ENCODE results near the gene TTC39A.
"Not testable (repeated sequence)": the region's sequence is repeated elsewhere in the genome, so short reads cannot be mapped to it uniquely, and the experiment has no call there.

TTC39A gene

DNA sequence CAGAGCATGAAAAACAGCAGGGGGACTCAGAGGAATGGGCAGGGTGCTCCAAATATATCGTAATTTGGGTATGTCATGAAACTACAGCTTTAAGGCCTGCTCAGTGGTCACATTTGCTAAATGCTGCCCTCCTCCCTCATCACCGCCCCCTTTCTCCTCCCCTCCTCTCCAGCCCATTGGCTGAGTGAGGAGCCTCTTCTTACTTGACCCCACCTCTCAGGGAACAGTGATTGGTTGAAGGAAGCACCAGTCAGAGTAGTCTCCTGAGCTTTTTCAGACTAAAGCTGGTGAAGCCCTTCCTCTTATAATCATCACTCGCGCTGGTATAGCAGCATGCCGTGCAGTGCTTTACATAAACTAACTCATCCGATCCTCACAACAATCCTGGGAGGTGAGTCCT is 10.0 kb upstream of the TTC39A start:
- no peak for DNase-seq (ENCODE audit: low read depth in 1 of 2, low spot score in 1 of 2)

DNA sequence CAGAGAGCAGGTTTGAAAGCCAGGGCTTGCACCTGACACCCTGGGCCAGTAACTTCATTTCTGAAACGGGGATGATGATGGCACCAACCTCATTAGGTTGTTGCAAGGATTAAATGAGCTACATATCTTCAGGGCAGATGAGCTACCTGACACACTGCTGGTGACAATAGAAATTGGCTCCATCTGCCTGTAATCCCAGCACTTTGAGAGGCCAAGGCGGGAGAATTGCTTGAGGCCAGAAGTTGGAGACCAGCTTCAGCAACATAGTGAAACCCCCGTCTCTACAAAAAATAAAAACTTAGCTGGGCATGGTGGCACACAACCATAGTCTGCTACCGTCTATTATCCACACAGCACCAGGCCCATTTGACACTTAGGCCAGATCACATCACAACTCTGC is 6.3 kb upstream of the TTC39A start:
- DNase-seq (ENCODE audit: low read depth in 1 of 2, low spot score in 1 of 2): no peak

DNA sequence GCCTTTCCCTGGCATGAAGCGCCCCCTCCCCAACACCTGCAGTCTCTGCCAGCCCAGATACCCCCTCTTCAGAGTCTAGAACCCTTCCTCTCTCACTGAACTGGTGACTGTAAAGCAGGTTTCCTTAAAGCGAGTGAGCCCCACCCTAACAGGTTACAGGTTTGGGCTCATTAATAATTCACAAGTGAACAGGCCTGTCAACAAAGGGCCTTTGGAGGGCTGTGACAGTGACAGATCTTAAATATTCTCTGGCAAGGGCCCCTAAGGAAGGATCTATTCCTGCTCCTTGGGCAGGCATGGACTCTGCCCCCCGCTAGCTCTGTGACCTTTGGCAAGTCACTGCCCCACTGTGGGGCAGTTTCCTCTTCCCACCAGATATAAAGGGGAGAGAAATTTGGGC is 5.6 kb upstream of the TTC39A start:
- no peak for DNase-seq (ENCODE audit: low read depth in 1 of 2, low spot score in 1 of 2)

DNA sequence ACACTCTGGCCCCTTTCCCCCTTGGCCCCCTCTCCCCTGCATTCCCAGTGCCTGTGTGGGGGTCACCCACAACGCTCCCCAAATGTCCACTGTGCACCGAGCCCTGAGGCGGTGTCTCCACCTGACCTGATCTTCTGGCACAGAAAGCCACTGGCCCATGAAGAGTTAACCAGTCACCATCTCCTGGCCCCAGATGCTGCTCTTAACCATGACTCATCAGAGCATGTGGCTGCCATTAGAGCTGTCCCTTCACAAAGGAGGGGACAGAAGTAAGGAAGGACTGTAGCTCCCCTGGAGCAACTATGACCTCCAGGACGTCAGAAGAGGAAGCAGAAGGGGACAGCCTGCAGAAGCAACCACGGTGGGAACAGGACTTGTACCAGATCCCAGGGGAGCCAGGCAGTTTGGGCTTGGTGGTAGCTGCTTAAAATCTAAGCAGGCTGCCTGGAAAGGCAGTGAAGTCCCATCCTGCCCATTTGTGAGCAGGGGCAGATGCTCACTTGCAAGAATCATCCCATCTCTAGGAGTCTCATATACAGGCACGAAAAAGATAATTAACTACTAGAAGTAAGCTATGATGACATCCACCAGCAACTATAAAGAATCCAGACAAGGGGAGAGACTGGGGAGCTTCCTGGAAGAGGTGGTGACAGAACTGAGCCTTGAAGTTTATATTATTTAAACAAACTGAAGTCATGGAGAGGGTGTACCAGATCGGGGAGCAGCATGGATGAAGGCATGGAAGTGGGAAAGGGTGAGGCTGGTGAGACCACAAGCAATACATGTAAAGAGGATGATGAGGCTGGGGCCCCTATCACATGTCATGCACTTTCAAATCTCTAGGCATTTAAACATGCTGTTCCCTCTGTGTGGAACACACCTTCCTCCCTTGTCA is 1.1 kb upstream of the TTC39A start:
- DNase-seq (ENCODE audit: low read depth in 1 of 2, low spot score in 1 of 2): no peak

DNA sequence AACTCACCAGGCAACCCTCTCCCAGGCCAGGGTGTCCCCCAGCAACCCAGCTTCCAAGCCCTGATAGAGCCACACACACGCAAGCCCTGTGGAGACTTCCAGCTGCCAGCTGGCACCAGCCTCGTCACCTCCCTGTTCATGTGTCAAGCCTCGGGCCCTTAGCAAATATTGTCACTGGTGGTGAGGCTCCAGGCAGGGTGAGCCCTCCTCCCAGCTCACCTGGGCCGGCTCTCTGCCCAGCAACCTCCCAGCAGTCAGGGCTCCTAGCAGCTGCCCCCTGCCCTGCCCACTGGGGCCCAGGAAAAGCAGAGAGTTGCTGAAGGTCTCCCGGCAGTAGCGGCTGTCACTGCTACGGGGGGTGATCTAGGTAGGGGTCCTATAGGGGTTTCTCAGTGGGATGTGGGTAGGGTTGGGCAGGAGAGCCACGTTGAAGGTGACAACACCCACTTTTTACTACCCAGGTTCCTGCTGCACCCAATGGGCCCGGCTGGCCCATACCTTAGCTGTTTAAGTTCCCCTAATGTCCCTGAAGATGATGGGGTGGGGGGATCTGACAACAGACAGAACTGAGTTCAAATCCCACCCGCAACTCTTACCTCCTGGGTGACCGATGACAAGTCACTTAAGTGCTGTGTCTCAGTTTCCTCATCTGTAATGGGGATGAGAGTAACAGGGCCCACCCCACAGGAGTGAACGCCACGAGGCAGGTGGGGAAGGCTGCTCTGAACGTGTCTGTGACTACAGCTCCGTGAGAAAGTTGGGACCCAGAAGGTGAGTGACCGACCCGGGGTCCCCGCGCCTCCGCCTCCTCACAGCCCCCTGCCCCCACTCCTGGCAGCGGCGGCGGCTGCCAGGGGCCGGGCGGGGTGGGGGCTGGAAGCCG is 678 bp downstream of the TTC39A start:
- DNase-seq (ENCODE audit: low read depth in 1 of 2, low spot score in 1 of 2): no peak

DNA sequence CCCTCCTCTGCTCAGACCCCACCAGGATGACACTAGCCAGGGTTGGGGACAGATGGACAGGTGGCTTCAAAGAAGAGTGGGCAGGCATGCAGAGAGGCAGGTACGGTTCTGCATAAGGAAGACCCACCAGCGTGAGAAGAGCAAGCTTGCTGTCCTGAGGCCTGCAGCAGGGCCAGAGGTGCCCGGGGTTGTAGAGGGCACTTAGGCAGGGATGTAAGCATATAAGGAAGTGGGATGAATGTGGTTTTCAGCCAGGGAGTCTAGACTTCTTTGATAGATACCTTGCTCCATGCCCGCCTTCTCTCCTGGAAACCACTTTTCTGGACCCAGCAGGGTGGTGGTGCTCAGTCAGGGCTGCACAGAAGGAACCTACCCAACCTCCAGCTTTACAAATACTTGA is 1.4 kb downstream of the TTC39A start:
- no peak for DNase-seq (ENCODE audit: low read depth in 1 of 2, low spot score in 1 of 2)

DNA sequence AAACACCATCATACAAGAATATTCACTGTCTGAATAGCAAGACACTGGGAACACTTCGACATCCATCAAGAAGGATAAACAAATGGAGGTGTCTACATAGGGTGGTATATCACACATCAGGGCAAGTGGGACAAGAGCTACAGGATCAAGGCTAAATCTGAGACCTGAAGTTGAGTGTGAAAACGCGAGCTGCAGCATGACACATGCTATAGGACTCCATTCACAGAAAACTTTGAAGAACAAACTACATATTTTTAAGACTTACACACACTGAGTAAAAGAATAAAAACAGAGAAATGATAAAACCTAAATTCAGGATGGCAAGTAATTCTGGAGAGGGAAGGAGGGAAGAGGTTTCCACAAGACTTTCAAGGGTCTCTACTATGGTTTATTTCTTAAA is 2.1 kb downstream of the TTC39A start:
- no peak for DNase-seq (ENCODE audit: low read depth in 1 of 2, low spot score in 1 of 2)

DNA sequence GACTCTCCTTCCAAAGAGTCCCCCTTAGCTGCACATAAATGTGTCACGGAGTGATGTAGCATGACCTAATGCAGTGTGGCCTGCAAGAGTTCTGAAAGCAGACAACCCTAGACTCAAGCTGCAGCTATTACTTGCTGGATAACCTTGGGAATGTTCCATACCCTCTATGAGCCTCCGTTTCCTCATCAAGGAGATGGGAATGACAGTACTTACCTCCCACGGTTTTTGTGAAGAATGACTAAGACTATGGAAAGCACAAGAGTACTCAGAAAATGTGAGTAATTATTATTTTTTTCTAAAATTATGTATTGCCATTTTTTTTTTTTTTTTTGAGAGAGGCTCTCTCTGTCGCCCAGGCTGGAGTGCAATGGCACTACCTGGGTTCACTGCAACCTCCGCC is 3.0 kb downstream of the TTC39A start:
- DNase-seq (ENCODE audit: low read depth in 1 of 2, low spot score in 1 of 2): no peak

DNA sequence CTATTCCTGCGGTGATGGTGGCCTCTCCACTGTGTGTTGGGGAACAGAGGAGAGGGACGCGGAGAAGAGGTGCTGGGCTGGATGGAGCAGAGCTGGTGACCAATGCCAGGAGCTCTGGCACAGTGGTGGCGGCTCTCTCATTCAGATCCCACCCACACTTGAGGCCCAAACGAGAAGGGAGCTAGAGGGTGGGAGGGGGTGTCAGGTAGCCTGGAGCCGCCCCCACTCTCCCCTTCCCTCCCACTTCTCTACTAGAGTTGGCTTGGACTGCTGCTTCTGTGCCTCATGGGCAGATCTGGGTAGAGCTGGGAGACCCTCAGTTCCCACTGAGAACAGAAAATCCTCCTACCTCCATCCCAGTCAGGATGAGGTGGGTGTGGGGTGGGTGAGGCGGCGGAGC is 3.5 kb downstream of the TTC39A start:
- no peak for DNase-seq (ENCODE audit: low read depth in 1 of 2, low spot score in 1 of 2)

DNA sequence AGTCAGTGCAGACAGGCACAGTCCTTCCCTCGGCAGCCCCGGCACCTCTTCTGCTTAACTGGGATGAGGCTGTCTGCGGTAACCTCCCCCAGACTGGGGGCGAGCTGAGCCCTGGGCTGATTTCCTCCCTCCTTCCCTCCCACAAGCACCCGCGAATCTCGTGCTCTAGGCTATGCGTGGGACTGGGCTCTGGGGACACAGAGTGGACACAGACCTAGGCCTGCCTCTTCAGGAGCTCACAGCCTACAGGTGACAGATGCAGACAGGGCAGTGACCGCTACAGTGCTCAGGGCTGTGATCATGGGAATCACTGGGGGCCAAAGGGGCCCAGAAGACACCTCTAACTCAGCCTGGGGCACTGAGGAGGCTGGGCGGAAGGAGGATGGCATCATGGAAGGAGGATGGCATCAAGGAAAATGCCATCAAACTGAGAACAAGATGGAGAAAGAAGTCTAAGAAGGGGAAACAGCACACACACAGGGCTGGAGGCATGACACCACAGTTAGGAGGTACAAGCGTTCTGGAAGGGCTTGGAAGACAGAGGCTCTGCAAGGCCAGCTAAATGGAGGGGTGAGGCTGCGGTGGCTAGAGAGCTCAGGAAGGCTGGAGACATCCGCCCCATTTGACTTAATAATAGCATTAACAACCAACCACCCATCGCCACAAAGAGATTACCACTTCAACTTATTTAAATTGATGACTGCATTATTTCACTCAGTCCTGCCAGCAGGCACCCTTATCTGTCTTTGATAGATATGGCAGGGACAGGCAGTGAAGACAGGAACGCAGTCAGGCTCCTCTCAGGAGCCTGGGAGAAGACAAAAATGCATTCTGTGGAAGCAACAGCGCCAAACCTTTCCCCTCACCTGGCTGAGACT is 4.2 kb downstream of the TTC39A start:
- DNase-seq (ENCODE audit: low read depth in 1 of 2, low spot score in 1 of 2): no peak

DNA sequence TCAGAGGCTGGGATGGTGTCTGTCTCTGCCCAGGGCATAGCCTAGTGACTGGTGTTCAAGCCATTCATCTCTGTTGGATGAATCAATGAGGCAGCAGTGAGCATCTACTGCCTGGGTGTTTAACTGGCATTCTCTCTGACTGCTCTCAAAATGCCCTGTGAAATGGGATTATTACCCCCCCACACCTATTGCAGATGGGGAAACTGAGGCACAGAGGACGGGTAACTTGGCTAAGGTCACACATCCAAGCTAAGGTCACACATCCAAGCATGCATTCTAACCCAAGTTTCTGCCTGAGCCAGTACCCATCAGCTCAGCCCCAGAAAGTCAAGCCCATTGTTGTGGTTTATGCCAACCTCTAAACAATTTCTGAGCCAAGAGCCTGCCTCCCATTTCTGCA is 5.0 kb downstream of the TTC39A start:
- DNase-seq (ENCODE audit: low read depth in 1 of 2, low spot score in 1 of 2): no peak

DNA sequence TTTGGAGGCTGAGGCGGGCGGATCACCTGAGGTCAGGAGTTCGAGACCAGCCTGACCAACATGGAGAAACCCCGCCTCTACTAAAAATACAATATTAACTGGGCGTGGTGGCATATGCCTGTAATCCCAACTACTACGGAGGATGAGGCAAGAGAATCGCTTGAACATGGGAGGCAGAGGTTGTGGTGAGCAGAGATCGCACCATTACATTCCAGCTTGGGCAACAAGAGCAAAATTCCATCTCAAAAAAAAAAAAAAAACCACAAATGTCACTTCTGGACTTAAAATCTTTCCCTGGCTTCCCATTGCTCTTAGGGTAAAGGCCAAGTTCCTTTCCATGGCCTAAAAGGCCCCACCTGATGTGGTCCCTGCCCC is 5.4 kb downstream of the TTC39A start:
- not testable (repeated sequence) for DNase-seq (ENCODE audit: low read depth in 1 of 2, low spot score in 1 of 2)

DNA sequence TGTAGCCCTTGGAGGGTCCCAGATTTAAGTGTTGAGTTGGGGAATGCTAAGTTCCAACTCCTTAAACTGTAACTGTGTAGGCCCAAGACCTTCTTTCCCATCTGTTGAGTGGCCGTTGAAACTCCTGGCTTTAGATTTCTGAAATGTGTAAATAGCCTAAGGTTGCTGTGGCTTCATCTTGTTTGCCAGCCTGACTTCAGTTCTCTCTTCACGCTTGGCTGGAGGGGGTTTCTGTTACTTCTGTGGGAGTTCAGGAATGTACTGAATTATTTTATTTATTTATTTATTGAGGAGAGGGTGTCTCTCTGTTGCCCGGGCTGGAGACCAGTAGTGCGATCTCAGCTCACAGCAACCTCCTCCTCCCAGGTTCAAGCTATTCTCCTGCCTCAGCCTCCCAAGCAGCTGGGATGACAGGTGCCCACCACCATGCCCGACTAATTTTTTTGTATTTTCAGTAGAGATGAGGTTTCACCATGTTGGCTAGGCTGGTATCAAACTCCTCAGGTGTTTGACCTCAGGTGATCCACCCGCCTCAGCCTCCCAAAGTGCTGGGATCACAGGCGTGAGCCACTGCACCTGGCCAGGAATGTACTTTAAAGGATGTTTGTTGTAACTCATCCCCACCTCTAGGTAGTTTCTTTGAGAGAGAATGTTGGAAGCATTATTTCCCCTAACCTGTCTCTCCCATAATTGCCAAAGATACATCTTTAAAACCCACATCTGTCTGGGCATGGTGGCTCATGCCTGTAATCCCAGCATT is 5.9 kb downstream of the TTC39A start:
- no peak for DNase-seq (ENCODE audit: low read depth in 1 of 2, low spot score in 1 of 2)

DNA sequence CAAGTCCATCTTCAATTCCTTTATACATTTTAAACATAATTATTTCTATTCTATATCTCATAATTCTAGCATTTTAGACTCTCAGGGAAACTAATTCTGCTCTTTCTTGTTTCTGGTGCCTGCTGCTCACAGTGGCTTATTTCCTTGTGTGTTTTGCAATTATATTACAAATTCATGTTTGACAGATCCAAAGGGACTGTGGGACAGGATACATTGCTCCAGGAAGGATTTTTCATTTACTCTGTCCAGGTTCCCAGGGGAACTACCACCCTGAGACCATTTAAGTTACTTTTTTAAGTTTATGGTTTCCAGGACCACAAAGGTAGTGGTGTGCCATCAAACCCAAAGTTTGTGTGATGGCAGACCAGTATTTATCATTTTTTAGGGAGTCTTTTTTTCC is 6.6 kb downstream of the TTC39A start:
- DNase-seq (ENCODE audit: low read depth in 1 of 2, low spot score in 1 of 2): no peak

DNA sequence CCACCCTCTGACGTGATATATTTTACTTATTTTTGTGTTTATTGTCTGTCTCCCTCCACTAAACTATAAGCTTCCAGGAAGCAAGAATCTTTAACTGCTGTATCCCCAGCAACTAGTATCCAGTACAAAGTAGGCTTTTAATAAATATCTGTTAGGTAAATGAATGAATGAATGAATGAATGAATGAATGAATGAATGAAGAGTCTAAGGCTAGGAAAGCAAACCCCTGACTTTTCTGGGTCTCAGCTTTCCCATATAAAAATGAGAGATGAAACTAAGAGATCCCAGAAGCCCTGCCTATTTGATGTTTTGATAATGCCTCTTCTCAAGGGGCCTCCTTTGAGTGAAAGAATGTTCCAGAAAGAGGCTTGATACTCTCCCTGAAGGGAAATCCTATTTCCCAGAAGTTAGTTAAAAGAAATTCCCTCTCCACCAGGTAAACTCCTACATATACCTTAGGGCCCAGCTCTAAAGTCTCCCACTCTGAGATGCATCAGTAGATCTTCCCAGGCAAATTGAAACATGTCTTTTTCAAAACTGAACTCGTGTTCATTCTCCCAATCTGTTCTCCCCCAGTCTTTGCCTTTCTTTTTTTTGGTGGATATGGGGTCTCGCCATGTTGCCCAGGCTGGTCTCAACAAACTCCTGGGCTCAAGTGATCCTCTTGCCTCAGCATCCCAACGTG is 7.8 kb downstream of the TTC39A start:
- no peak for DNase-seq (ENCODE audit: low read depth in 1 of 2, low spot score in 1 of 2)

DNA sequence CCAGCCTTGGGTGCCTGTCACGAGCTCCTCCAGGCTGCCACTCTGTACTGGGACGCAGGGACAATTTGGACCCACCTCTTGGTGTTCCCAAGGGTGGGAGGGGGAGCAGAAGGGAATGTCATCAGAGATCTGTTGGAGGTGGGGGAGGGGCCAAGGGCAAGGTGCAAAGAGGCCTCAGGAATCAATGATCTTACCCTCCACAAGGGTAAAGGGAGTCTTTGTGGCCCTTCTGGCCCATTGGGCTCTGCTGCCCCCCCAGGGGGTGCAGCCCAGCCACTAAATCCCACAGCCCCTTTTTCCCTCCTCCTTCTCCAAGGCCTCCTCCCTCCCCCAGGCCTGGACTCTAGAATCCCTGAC is 8.5 kb downstream of the TTC39A start:
- DNase-seq (ENCODE audit: low read depth in 1 of 2, low spot score in 1 of 2): no peak

DNA sequence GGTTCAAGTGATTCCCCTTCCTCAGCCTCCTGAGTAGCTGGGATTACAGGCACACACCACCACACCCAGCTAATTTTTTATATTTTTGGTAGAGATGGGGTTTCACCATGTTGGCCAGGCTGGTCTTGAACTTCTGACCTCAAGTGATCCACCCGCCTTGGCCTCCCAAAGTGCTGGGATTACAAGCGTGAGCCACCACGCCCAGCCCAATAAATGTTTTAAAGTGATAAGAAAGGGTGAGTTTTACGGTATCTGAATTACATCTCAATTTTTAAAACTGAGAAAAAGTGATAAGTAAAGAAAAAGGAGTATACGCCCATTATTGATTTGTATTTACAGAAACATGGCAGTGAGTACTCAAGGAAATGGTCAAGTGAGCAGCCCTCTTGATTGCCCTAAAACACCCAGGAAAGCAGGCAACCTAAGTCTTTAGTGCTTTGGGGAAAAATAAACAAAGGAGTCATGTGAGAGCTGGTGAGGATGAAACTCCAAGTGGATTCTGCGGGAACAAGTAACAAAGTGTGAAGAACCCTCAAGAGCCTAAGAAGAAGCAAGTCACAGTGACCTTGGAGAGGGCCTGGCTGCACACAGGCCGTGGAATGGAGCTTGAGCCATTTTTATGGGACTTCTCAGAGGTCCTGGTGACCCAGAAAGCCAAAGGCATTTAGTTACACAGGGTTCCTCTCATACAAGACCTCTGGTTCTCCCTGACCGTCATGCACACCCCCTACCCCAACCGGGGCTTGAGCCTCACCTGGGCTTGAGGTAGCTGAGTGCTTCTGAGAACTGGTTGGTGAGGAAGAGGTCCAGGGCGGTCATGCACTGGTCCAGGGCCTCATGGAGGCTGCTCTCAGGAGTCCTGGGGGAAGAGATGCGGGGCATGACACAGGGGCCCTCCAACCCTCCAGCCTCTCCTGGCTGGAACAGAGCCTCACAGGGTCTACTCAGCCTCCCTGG is 9.1 kb downstream of the TTC39A start:
- DNase-seq (ENCODE audit: low read depth in 1 of 2, low spot score in 1 of 2): no peak

DNA sequence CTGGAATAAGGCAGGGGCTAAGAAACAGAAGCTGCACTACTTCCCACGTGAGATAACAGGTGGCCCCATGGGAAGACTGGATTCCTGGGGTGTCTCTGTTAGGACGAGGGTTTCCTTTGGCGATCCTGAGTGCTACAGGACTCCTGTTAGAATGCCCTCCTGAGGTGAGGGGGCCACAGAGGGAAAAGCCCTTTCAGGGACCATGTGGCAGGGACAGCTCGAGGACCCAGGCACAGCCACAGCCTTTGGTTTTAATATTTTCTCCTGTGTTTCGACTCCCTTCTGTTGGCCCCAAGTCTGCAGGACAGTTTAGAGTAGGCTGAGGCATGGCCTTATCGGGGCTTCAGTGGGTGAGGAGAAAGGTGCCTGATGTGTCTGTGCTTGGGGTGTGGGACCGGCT is 12.6 kb downstream of the TTC39A start:
- no peak for DNase-seq (ENCODE audit: low read depth in 1 of 2, low spot score in 1 of 2)

DNA sequence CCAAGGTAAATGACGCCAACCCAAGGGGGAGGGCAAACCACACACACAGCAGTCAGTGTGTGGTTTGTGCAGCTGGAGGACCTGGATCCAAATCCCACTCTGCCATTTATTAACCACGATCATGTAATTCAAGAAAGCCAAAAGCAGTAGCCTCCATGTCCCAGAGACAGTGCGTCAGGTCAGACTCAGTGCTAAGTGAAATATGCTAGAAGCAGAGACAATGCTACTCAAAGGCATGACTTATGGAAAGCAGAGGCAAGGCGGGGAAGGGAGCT is 13.6 kb downstream of the TTC39A start:
- no peak for DNase-seq (ENCODE audit: low read depth in 1 of 2, low spot score in 1 of 2)

Data from activated CD4-positive, alpha-beta T cell treated with anti-CD3 and anti-CD28 coated beads, Interleukin-2, amount 50 U/mL, for 24 hours (primary cell).